ENCODE measurements around the gene TTC13. TPM values are rescaled to one million over a fixed set of nuclear protein-coding genes. Genes with fewer than 3 reads are reported as not detected.

The TTC13 gene
- total and polyA plus RNA-seq, 10 of the 15 experiments (the other 5 are each of a cell fraction or from before 2014, with no cell fraction given), result 5.8 to 30.8 (median 18.5) TPM

DNA sequence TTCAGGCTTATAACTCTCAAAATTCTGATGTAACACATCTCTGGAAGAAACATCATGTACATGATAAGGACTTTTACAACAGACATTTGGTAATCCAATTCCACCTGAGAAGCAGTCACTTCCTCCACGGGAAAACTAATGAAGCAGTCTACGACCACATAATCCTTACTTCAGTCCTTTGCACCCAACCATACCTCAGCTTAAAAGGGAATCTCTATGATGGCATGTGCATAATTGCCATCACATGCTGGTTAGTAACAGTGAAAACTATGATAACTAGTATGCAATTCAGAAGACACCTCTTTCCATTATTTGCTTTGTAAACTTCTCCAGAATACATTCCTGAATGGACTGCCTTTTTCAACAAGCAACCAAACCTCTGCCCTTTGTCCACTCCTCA, 53.1 kb downstream of the TTC13 start:
- no peak for DNase-seq (ENCODE audit: low read depth, low spot score)
- BruUV-seq (replicated peaks), result no TSS peak
- in situ Hi-C loops (cut with MboI) (no loop called here), intact Hi-C loops (cut with micrococcal nuclease; ENCODE audit: unreplicated experiment) (no loop called here)
- no peak for ATAC-seq
- ChIA-PET SMC1A (ENCODE audit: uncharacterized antibody, unreplicated experiment) (interaction anchor here (0.6 to 0.9 kb wide), 2 partner anchors 19 to 32 kb away, joined by 3 read pairs; no protein-coding TSS in a partner anchor), RAD21 (ENCODE audit: unreplicated experiment) (no interaction called here), POLR2A (no interaction called here), CTCF (interaction anchor here (1.4 kb wide), 1 partner anchor 167 kb away, joined by 4 read pairs; no protein-coding TSS in a partner anchor)
- peaks cover 3 to 26% of the 10 kb centered on the region in 2 experiments for H3K36me3 ChIP-seq (ENCODE audit: control insufficient read depth in 2 of 2, insufficient read depth in 2 of 2, low read length in 1 of 2)
- H3K9me3 ChIP-seq (replicated peaks; ENCODE audit: control insufficient read depth, insufficient read depth, low read length), result no peaks in the 10 kb centered on the region
- TF ChIP-seq MXI1 (IDR thresholded peaks at IDR 0.05; ENCODE audit: low read depth, low read length), result no peak
- TF ChIP-seq HDGF (IDR thresholded peaks at IDR 0.05), result no peak
- no peak for TF ChIP-seq SPI1 (IDR thresholded peaks at IDR 0.05; ENCODE audit: borderline replicate concordance, insufficient read depth, low read depth, low read length)
- no peak for TF ChIP-seq HCFC1 (IDR thresholded peaks at IDR 0.05; ENCODE audit: low read length)
- no peak for TF ChIP-seq TBL1XR1 (IDR thresholded peaks at IDR 0.05; ENCODE audit: low read depth, low read length)
- TF ChIP-seq, protein P1, sequence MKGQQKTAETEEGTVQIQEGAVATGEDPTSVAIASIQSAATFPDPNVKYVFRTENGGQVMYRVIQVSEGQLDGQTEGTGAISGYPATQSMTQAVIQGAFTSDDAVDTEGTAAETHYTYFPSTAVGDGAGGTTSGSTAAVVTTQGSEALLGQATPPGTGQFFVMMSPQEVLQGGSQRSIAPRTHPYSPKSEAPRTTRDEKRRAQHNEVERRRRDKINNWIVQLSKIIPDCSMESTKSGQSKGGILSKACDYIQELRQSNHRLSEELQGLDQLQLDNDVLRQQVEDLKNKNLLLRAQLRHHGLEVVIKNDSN (IDR thresholded peaks at IDR 0.05; ENCODE audit: borderline replicate concordance, extremely low read length, insufficient read depth, low read depth, low read length), result no peak
- TF ChIP-seq, protein P2, sequence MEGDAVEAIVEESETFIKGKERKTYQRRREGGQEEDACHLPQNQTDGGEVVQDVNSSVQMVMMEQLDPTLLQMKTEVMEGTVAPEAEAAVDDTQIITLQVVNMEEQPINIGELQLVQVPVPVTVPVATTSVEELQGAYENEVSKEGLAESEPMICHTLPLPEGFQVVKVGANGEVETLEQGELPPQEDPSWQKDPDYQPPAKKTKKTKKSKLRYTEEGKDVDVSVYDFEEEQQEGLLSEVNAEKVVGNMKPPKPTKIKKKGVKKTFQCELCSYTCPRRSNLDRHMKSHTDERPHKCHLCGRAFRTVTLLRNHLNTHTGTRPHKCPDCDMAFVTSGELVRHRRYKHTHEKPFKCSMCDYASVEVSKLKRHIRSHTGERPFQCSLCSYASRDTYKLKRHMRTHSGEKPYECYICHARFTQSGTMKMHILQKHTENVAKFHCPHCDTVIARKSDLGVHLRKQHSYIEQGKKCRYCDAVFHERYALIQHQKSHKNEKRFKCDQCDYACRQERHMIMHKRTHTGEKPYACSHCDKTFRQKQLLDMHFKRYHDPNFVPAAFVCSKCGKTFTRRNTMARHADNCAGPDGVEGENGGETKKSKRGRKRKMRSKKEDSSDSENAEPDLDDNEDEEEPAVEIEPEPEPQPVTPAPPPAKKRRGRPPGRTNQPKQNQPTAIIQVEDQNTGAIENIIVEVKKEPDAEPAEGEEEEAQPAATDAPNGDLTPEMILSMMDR (IDR thresholded peaks at IDR 0.05 in 2 of 3, conservative IDR thresholded peaks at IDR 0.05 in 1 of 3; ENCODE audit: control insufficient read depth in 2 of 3, extremely low read depth in 1 of 3, insufficient read depth in 1 of 3, low read depth in 3 of 3, low read length in 3 of 3), result no peak
- TF ChIP-seq BRCA1 (IDR thresholded peaks at IDR 0.05; ENCODE audit: low read depth, low read length), result no peak
- no peak for TF ChIP-seq CHD2 (IDR thresholded peaks at IDR 0.05; ENCODE audit: borderline replicate concordance, low read depth, low read length)
- TF ChIP-seq FOXK2 (IDR thresholded peaks at IDR 0.05), result no peak
- 76% methylated on average over 2 of the region's 2 CpGs for WGBS (ENCODE audit: insufficient coverage, insufficient replicate concordance, low lambda C conversion rate, missing lambda C conversion rate)
- FAIRE-seq, result no peak
- no peak overlapping the region for H3K4me2 ChIP-seq (ENCODE audit: control insufficient read depth, insufficient read depth)
- no peaks in the 10 kb centered on the region for H3K27me3 ChIP-seq (replicated peaks in 1 of 2; ENCODE audit: control insufficient read depth in 2 of 2, insufficient read depth in 2 of 2, low read length in 1 of 2)
- H3K9ac ChIP-seq (ENCODE audit: control insufficient read depth, insufficient read depth, low read length), result no peak overlapping the region
- H3K27ac ChIP-seq (ENCODE audit: control insufficient read depth, insufficient read depth), result no peak overlapping the region
- no peak overlapping the region for H3K4me3 ChIP-seq
- H3K79me2 ChIP-seq (ENCODE audit: control insufficient read depth, insufficient read depth, low read length), result no peaks in the 10 kb centered on the region
- H4K20me1 ChIP-seq (ENCODE audit: control insufficient read depth, insufficient read depth), result no peaks in the 10 kb centered on the region
- no peaks in the 10 kb centered on the region for H3K4me1 ChIP-seq (ENCODE audit: control insufficient read depth, insufficient read depth, low read length)
- no peak overlapping the region for H2AFZ ChIP-seq (ENCODE audit: control insufficient read depth, low read depth, low read length)

All from GM12878 (cell line).